ENCODE results near the gene MGAT1. TPM values are rescaled to one million over a fixed set of nuclear protein-coding genes. Genes with fewer than 3 reads are reported as not detected.

Gene MGAT1
- total RNA-seq, 1 donor from 2014 or later, result 116 TPM

GRCh38 chr5:180825768-180826525 lies 23.3 kb upstream of the MGAT1 start:
- no peak overlapping the region for H2AFZ ChIP-seq (ENCODE audit: low read depth, low read length)
- DNase-seq (ENCODE audit: low read depth) (peak; percentile 71), FAIRE-seq (no peak)
- H3K27ac Mint-ChIP-seq (ENCODE audit: unreplicated experiment), result no peak overlapping the region
- peak overlapping the region; percentile 10 for H3K4me3 Mint-ChIP-seq (ENCODE audit: unreplicated experiment)
- H3K27me3 ChIP-seq (ENCODE audit: insufficient read depth, low read length), result no peaks in the 10 kb centered on the region
- H3K9ac ChIP-seq (ENCODE audit: low read length), result no peak overlapping the region
- H3K27ac ChIP-seq (ENCODE audit: low read depth, low read length), result no peak overlapping the region
- H3K36me3 ChIP-seq (ENCODE audit: insufficient read depth, low read length), result no peaks in the 10 kb centered on the region
- TF ChIP-seq EZH2 (IDR thresholded peaks at IDR 0.05; ENCODE audit: insufficient read depth, low read length) (no peak), CTCF (IDR thresholded peaks at IDR 0.05; ENCODE audit: insufficient read depth, low read depth, low read length) (no peak)
- no peaks in the 10 kb centered on the region for H3K9me3 ChIP-seq (ENCODE audit: insufficient read depth, low read depth, low read length)
- H3K4me3 ChIP-seq (ENCODE audit: insufficient read depth, low read depth, low read length), result no peak overlapping the region
- H3K79me2 ChIP-seq (ENCODE audit: insufficient read depth, low read length), result peaks cover 10% of the 10 kb centered on the region
- H3K4me1 Mint-ChIP-seq (ENCODE audit: low read depth, unreplicated experiment), result peaks cover 16% of the 10 kb centered on the region
- H4K20me1 ChIP-seq (ENCODE audit: insufficient read depth, low read length), result no peaks in the 10 kb centered on the region
- H3K36me3 Mint-ChIP-seq (ENCODE audit: low read depth, unreplicated experiment), result peaks cover 9% of the 10 kb centered on the region
- peaks cover 14% of the 10 kb centered on the region for H3K4me1 ChIP-seq (ENCODE audit: insufficient read depth, low read length)
- H3K4me2 ChIP-seq (ENCODE audit: low read length), result peak overlapping the region; percentile 29
- H3K9me3 Mint-ChIP-seq (ENCODE audit: unreplicated experiment), result peaks cover 17% of the 10 kb centered on the region
- no peaks in the 10 kb centered on the region for H3K27me3 Mint-ChIP-seq (ENCODE audit: low read depth, unreplicated experiment)

- H3K4me2 ChIP-seq (ENCODE audit: low read length), result no peak overlapping the region
- FAIRE-seq, result no peak
Measured at GRCh38 chr5:180824630-180825476, 22.2 kb upstream of the MGAT1 start.

More at GRCh38 chr5:180824630-180825476, 22.2 kb upstream of the MGAT1 start:
- TF ChIP-seq CTCF (IDR thresholded peaks at IDR 0.05; ENCODE audit: insufficient read depth, low read depth, low read length) (no peak), EZH2 (IDR thresholded peaks at IDR 0.05; ENCODE audit: insufficient read depth, low read length) (no peak)
- Mint-ChIP-seq H3K27me3 (ENCODE audit: low read depth, unreplicated experiment) (no peaks in the 10 kb centered on the region), H3K4me1 (ENCODE audit: low read depth, unreplicated experiment) (peaks cover 16% of the 10 kb centered on the region), H3K36me3 (ENCODE audit: low read depth, unreplicated experiment) (peaks cover 3% of the 10 kb centered on the region), H3K4me3 (ENCODE audit: unreplicated experiment) (no peak overlapping the region), H3K27ac (ENCODE audit: unreplicated experiment) (no peak overlapping the region), H3K9me3 (ENCODE audit: unreplicated experiment) (peaks cover 7% of the 10 kb centered on the region)
- Histone ChIP-seq H2AFZ (ENCODE audit: low read depth, low read length) (no peak overlapping the region), H4K20me1 (ENCODE audit: insufficient read depth, low read length) (no peaks in the 10 kb centered on the region), H3K4me3 (ENCODE audit: insufficient read depth, low read depth, low read length) (no peak overlapping the region), H3K9ac (ENCODE audit: low read length) (no peak overlapping the region), H3K9me3 (ENCODE audit: insufficient read depth, low read depth, low read length) (no peaks in the 10 kb centered on the region), H3K27me3 (ENCODE audit: insufficient read depth, low read length) (no peaks in the 10 kb centered on the region), H3K79me2 (ENCODE audit: insufficient read depth, low read length) (no peaks in the 10 kb centered on the region), H3K36me3 (ENCODE audit: insufficient read depth, low read length) (no peaks in the 10 kb centered on the region), H3K27ac (ENCODE audit: low read depth, low read length) (no peak overlapping the region), H3K4me1 (ENCODE audit: insufficient read depth, low read length) (peaks cover 8% of the 10 kb centered on the region)
- DNase-seq (ENCODE audit: low read depth), result no peak

All from astrocyte (in vitro differentiated cells and primary cell).